ENCODE measurements around the gene SBNO2.

- TF ChIP-seq POLR2A (IDR thresholded peaks at IDR 0.05) (no peak), CTCF (IDR thresholded peaks at IDR 0.05 in 8 of 11, conservative IDR thresholded peaks at IDR 0.05 in 3 of 11) (no peak)
Observed at GRCh38 chr19:1062387-1063029, 111.6 kb downstream of the SBNO2 start.

Data from spleen (tissue), 7 donors.